COR-L47 (cell line): Measurements from ENCODE around the gene KCTD4.
A peak's percentile ranks its signal among the peaks of the same experiment; 100 is the strongest.

ENCODE experiments used
- DNase-seq: peaks from one replicate; lab custom pipeline; 2025; lab: John Stamatoyannopoulos, UW

Gene KCTD4

DNA sequence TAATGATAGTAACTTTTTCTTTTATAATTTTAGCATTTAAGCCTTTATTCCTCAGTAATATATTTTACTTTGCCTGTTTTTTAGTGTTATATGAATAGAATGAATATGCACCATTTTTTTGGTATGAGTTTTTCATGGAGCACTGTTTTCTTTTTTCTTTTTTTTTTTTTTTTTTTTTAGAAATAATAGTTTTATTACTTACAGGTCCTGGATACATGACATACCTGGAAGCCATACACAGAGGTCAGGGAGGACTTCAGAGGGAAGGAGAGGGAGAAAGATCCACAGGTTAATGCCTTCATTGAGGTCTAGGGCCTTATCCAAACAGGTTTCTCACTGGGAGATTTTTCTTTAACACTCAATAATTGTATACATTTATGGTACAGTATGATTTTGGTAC lies 26.4 kb downstream of the KCTD4 start:
- DNase-seq: no peak

DNA sequence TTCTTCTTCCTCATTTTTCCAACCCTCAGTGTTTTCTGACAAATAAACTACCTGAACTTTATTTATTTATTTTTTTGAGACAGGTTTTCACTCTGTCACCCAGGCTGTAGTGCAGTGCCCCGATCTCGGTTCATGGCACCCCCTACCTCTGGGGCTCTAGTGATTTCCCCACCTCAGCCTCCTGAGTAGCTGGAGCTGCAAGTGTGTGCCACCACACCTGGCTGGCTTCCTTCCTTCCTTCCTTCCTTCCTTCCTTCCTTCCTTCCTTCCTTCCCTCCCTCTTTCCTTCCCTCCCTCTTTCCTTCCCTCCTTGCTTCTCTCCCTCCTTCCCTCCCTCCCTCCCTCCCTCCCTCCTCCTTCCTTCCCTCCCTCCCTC lies 32.3 kb downstream of the KCTD4 start:
- DNase-seq: no peak

DNA sequence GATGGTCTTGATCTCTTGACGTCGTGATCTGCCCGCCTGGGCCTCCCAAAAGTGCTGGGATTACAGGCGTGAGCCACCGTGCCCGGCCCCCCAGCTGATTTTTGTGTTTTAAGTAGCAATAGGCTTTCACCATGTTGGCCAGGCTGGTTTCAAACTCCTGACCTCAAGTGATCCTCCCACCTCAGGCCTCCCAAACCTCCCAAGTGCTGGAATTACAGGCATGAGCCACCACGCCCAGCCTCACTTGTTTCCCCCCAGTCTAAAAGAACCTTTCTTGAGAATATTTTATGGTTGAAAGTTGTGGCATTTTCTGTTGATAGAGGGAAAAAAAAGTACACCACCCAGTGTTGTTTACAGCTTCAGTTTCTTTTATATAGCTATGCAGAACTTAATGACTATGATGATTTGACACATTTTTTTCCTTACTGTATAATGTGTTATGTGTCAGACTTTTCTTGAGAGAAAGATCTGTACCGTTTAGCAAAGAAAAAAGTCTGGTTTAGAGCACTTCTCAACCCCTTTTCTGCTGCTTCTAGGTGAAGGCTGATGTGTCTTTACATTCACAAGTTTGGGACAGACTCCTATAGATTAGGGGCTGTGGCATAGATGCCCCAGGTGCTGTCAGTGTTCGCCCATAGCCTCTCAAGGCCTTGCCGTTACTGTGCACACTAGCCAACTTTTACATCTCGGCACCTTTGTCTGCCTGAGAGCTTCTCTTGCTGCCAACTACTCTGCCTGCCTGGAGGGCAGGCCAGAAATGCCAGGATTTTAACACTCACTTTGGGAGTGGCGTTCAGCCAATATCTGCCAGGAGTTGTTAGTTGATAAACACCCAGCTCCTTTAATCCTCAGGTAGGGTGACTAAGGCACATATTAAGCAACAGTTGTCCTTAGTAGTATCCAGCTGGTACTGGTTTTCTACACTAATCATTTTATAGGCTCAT lies 33.0 kb downstream of the KCTD4 start:
- DNase-seq: peak; percentile 8

DNA sequence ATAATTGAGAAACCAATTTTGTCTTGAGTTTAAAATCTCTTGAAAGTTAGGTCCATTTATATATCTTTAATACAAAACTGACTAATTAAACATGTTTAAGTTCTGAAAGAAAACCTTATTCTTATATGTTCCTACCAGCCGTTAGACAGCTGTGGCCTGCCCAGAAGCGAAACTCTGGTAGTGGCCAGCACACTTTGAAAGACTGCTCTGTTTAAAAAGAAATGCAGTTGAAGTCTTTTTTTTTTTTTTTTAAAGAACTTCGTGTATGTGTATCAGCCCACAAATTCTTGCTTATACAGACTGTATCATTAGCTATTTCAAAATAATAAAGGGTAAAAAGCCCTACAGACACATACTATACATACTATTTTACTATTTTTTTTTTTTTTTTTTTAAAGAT lies 34.0 kb downstream of the KCTD4 start:
- no peak for DNase-seq

DNA sequence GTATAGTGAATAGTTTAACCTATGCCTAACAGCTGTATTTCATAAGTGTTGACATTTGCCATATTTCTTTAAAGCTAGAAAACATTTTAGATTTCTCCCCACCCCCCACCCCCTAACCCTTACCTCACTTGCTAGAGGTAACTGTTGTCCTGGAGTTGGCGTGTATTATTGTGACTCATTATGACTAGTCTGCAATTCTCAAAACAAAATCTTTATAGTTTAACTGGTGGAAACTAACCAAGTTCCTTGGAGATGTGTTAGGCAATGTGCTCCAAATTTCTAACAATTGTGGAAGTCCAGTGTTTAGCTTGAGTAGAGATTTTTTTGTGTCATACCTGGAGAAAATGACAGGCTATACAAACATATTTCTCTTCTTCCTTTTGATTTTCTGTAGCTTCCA lies 38.0 kb downstream of the KCTD4 start:
- DNase-seq: no peak

DNA sequence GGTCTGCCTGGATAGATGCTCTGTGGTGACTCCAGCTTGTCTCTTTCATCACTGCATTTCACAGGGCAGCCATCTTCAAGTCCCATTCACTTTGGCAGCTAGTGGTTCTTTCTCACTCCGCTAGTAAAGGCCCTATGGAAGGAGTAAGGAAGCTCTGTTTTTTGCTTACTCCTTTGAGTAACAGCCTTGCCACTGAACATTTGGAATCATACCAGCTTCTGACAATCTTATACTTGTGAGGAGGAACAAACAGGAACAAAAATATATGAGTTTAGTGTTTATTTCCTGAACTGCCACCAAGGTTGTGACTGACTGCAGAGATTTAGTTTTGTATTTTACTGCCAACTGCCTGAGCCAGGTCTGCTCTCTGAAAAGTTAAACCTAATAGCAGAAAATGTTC lies 38.7 kb downstream of the KCTD4 start:
- no peak for DNase-seq

DNA sequence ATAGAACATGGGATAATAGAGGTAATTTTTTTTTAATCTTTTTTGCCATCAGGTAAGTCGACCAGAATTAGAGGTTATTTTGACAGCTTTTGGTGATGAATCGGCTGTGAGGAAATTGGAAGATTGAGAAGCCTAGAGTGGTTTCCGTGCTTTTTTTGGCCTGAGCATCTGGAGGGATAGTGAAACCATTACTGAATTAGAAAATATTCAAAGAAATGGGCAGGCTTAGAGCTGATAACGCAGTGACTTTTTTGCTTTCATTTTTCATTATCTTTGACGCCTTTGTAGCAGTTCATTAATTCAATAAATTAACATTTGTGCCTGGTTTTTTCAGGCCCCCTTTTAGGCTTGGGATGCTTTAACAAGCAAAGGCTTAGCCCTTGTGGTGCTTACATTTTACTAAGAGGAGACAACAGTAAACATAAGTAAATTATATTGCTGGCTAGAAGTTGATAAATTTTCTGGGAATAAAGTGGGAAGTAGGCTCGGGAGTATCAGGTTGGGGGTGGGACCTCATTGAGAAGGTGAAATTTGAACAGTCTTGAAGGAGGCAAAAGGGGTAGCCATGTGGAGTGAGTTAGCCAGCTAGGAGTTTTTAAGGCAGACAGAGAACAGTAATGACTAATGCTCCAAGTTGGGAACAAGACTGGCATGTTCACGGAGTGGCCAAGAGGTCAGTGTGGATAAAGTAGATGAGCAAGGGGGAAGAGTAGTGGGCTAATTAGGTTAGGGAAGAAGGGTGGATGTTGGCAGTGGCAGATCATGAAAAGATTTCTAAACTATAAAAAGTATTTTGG lies 44.1 kb downstream of the KCTD4 start:
- no peak for DNase-seq

DNA sequence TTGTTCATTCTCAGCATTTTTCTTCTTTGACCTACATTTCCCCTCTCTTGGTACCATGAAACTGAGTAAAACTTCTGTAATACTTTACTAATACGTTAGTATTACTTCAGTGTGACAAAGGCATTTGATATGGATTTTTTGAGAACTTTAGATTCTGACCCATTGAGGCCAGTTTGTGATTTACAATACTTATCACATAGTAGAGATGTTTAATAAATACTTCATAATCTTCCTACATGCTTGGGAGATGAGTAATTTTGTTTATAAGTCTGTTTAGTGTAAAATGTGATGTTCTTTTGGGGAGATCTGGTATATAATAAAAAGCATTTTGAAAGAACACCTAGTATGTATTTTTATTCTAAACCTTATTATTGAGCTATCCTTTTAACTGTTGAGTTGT lies 50.9 kb downstream of the KCTD4 start:
- no peak for DNase-seq

DNA sequence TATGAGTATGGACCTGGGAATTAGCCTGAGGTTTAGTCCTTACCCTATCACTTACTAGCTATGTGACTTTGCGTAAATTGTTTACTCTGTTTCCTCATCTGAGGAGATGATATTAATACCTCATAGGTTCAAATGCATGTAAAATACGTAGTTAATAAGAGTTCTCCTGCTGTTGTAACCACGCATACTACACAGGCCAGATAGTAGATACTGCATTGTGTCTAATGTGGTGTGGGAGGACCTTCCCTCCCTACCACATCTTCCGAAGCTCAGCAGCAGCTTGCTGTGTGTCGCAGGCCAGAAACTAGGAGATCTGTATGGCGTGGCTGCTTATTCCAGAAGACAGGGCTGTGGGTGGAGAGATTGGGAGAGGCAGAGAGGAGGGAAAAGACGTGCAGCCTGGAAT lies 57.5 kb downstream of the KCTD4 start:
- DNase-seq: no peak
